ENCODE data around the gene TNNT2.
A peak's percentile ranks its signal among the peaks of the same experiment; 100 is the strongest.

TNNT2 gene

DNA sequence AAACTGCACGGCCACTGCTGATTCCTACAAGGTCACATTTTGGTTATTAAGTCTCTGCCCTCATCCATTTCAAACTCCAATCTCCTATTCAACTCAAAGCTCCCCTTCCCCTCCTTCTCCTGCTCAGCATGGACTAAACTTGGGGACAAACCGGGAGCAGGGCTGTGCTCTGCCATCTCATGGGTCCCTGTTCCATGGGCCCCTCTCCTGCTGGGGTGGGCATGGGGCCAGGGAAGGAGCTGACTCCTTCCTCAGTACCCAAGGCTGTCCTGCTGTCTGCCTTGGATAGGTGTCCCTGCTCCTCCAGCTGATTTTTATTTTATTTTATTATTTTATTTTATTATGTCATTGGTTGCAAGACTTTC, 27.1 kb downstream of the TNNT2 start:
- H3K9me2 ChIP-seq (replicated peaks; ENCODE audit: insufficient read depth, low read length): no peaks in the 10 kb centered on the region
- TF ChIP-seq, protein P1, sequence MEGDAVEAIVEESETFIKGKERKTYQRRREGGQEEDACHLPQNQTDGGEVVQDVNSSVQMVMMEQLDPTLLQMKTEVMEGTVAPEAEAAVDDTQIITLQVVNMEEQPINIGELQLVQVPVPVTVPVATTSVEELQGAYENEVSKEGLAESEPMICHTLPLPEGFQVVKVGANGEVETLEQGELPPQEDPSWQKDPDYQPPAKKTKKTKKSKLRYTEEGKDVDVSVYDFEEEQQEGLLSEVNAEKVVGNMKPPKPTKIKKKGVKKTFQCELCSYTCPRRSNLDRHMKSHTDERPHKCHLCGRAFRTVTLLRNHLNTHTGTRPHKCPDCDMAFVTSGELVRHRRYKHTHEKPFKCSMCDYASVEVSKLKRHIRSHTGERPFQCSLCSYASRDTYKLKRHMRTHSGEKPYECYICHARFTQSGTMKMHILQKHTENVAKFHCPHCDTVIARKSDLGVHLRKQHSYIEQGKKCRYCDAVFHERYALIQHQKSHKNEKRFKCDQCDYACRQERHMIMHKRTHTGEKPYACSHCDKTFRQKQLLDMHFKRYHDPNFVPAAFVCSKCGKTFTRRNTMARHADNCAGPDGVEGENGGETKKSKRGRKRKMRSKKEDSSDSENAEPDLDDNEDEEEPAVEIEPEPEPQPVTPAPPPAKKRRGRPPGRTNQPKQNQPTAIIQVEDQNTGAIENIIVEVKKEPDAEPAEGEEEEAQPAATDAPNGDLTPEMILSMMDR (IDR thresholded peaks at IDR 0.05; ENCODE audit: low read length): no peak
- no peak for TF ChIP-seq EZH2 (optimal IDR thresholded peaks at IDR 0.05; ENCODE audit: low read depth, low read length)
- no peak for TF ChIP-seq EZH2phosphoT487 (IDR thresholded peaks at IDR 0.05; ENCODE audit: low read length)

DNA sequence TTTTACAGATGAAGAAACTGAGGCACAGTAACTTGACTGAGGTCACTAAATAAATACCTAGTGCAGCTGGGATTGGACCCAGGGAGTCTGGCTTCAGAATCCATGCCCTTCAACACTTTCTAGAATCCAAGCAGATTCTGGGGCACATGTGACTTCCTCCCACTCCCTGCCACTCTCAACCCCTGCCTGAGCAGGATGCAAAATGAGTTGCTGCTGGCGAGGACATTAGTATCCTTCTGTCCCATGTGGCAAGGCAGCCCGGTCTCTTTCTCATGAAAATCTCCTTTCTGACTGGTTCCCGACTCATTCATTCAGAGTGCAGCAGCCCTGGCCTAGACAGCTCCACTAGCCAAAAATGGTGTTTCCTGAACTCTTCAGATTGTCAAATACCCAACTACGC, 28.4 kb downstream of the TNNT2 start:
- H2AFZ ChIP-seq (ENCODE audit: low read length): no peak overlapping the region
- peaks cover 61% of the 10 kb centered on the region for H3K27me3 ChIP-seq (replicated peaks; ENCODE audit: insufficient read depth, low read length)
- H3K36me3 ChIP-seq (replicated peaks; ENCODE audit: insufficient read depth, low read length): no peaks in the 10 kb centered on the region
- no peaks in the 10 kb centered on the region for H3K9me3 ChIP-seq (replicated peaks; ENCODE audit: insufficient read depth, low read length)
- H3K9ac ChIP-seq (ENCODE audit: low read length): no peak overlapping the region
- no peaks in the 10 kb centered on the region for H3K4me1 ChIP-seq (ENCODE audit: low read length)
- H3K4me3 ChIP-seq (ENCODE audit: low read length): no peak overlapping the region
- no peak for DNase-seq
- no peaks in the 10 kb centered on the region for H3K79me2 ChIP-seq (ENCODE audit: low read length)
- H3K27ac ChIP-seq (ENCODE audit: low read length): no peak overlapping the region
- no peak overlapping the region for H3K4me2 ChIP-seq (ENCODE audit: low read depth, low read length)
- H3F3A ChIP-seq (ENCODE audit: insufficient read depth, low read length): no peaks in the 10 kb centered on the region
- TF ChIP-seq, protein P1 (IDR thresholded peaks at IDR 0.05; ENCODE audit: low read length): no peak
- TF ChIP-seq EZH2phosphoT487 (IDR thresholded peaks at IDR 0.05; ENCODE audit: low read length) (no peak), EZH2 (optimal IDR thresholded peaks at IDR 0.05; ENCODE audit: low read depth, low read length) (no peak)
- no peaks in the 10 kb centered on the region for H3K9me2 ChIP-seq (replicated peaks; ENCODE audit: insufficient read depth, low read length)
- H4K20me1 ChIP-seq (ENCODE audit: insufficient read depth, low read length): no peaks in the 10 kb centered on the region

More for the DNA sequence above, 27.1 kb downstream of the TNNT2 start:
- H3K27me3 ChIP-seq (replicated peaks; ENCODE audit: insufficient read depth, low read length): peaks cover 72% of the 10 kb centered on the region
- no peaks in the 10 kb centered on the region for H4K20me1 ChIP-seq (ENCODE audit: insufficient read depth, low read length)
- H3K4me3 ChIP-seq (ENCODE audit: low read length): no peak overlapping the region
- no peak overlapping the region for H3K27ac ChIP-seq (ENCODE audit: low read length)
- no peaks in the 10 kb centered on the region for H3K9me3 ChIP-seq (replicated peaks; ENCODE audit: insufficient read depth, low read length)
- no peak for DNase-seq
- no peaks in the 10 kb centered on the region for H3F3A ChIP-seq (ENCODE audit: insufficient read depth, low read length)
- H3K4me1 ChIP-seq (ENCODE audit: low read length): no peaks in the 10 kb centered on the region
- no peaks in the 10 kb centered on the region for H3K36me3 ChIP-seq (replicated peaks; ENCODE audit: insufficient read depth, low read length)
- H2AFZ ChIP-seq (ENCODE audit: low read length): no peak overlapping the region
- H3K79me2 ChIP-seq (ENCODE audit: low read length): no peaks in the 10 kb centered on the region
- H3K9ac ChIP-seq (ENCODE audit: low read length): no peak overlapping the region
- H3K4me2 ChIP-seq (ENCODE audit: low read depth, low read length): no peak overlapping the region

DNA sequence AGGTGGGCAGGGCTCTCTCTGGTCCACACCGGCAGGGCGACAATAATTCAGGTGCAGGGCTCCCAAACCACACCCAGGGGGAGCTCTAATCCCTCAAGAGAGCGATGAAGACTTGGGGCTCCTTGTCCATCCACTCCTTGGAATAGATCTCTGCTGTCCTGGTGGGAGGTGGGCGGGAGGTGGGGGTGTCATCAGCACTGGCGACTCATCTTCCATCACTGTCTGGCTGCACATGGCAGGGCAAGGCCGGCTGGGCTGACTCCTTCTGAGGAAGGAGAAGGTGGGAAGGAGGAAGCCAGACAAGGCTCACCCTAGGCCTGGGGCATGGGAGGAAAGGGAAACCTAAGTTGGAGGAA, 29.3 kb downstream of the TNNT2 start:
- Histone ChIP-seq H3K9me3 (replicated peaks; ENCODE audit: insufficient read depth, low read length) (no peaks in the 10 kb centered on the region), H3K27me3 (replicated peaks; ENCODE audit: insufficient read depth, low read length) (peaks cover 52% of the 10 kb centered on the region), H3K36me3 (replicated peaks; ENCODE audit: insufficient read depth, low read length) (no peaks in the 10 kb centered on the region), H3K9ac (ENCODE audit: low read length) (no peak overlapping the region), H4K20me1 (ENCODE audit: insufficient read depth, low read length) (no peaks in the 10 kb centered on the region), H2AFZ (ENCODE audit: low read length) (no peak overlapping the region), H3K79me2 (ENCODE audit: low read length) (no peaks in the 10 kb centered on the region), H3K27ac (ENCODE audit: low read length) (no peak overlapping the region), H3K4me2 (ENCODE audit: low read depth, low read length) (no peak overlapping the region), H3K9me2 (replicated peaks; ENCODE audit: insufficient read depth, low read length) (no peaks in the 10 kb centered on the region), H3K4me1 (ENCODE audit: low read length) (no peaks in the 10 kb centered on the region), H3F3A (ENCODE audit: insufficient read depth, low read length) (no peaks in the 10 kb centered on the region), H3K4me3 (ENCODE audit: low read length) (no peak overlapping the region)
- TF ChIP-seq, protein P1 (IDR thresholded peaks at IDR 0.05; ENCODE audit: low read length): peak; percentile 68
- TF ChIP-seq EZH2phosphoT487 (IDR thresholded peaks at IDR 0.05; ENCODE audit: low read length) (no peak), EZH2 (optimal IDR thresholded peaks at IDR 0.05; ENCODE audit: low read depth, low read length) (no peak)
- DNase-seq: peak; percentile 54
